Loucy (cell line): ENCODE data around the gene NACAD.

ENCODE experiments used
- EZH2phosphoT487 ChIP-seq: fragments of 200-600 bp; IDR thresholded peaks from 2 replicates; pipeline ENCODE4 v1.6.1; 2018; ENCODE audit warnings: antibody characterized with exemption, mild to moderate bottlenecking, moderate library complexity, borderline replicate concordance
- TF ChIP-seq, protein P1 (sequence below): fragments of 200-600 bp; sonication (generic); conservative IDR thresholded peaks from 2 replicates; pipeline ENCODE4 v1.5.1; 2014; ENCODE audit warnings: mild to moderate bottlenecking, antibody characterized with exemption, low read length

DNA sequence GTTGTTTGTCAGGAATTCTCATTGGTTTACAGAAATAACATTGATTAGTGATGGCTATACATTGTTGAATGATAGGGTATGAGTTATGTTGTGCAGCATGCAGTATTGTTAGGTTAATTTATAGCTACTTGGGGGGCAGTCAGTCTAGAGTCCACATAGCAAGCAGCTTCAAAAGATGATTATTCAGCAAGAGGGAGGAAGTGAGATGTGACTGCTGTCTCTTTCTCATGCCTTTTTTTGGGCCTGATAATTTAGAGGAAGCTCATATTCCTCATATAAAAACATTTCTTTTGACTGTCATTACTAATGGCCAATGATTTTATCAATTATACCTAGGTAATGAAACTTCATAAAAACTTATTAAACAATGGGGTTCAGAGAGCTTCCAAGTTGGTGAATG lies 26.2 kb upstream of the NACAD start:
- TF ChIP-seq, protein P1, sequence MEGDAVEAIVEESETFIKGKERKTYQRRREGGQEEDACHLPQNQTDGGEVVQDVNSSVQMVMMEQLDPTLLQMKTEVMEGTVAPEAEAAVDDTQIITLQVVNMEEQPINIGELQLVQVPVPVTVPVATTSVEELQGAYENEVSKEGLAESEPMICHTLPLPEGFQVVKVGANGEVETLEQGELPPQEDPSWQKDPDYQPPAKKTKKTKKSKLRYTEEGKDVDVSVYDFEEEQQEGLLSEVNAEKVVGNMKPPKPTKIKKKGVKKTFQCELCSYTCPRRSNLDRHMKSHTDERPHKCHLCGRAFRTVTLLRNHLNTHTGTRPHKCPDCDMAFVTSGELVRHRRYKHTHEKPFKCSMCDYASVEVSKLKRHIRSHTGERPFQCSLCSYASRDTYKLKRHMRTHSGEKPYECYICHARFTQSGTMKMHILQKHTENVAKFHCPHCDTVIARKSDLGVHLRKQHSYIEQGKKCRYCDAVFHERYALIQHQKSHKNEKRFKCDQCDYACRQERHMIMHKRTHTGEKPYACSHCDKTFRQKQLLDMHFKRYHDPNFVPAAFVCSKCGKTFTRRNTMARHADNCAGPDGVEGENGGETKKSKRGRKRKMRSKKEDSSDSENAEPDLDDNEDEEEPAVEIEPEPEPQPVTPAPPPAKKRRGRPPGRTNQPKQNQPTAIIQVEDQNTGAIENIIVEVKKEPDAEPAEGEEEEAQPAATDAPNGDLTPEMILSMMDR, result no peak
- no peak for TF ChIP-seq EZH2phosphoT487
